ENCODE results near the gene GRIK2. TPM values are rescaled to one million over a fixed set of nuclear protein-coding genes. Genes with fewer than 3 reads are reported as not detected.

The GRIK2 gene
- total RNA-seq, 1 experiment from 2014 or later = 0.70 TPM

GRCh38 chr6:101722991-101723579, 329.6 kb downstream of the GRIK2 start:
- H3K9me3 Mint-ChIP-seq = no peaks in the 10 kb centered on the region
- Histone ChIP-seq H3K4ac (ENCODE audit: low read depth, low read length) (no peak overlapping the region), H4K8ac (replicated peaks; ENCODE audit: insufficient read length, low read depth, low read length) (no peak overlapping the region), H3T11ph (ENCODE audit: low read length) (no peak overlapping the region), H3K9ac (ENCODE audit: extremely low read depth, insufficient read length, low read length) (no peak overlapping the region), H3K4me2 (ENCODE audit: insufficient read depth, insufficient read length, low read length) (no peak overlapping the region), H3K23me2 (ENCODE audit: insufficient read length, low read depth, low read length, poor library complexity, severe bottlenecking) (no peaks in the 10 kb centered on the region), H3K18ac (ENCODE audit: insufficient read length, low read depth, low read length) (no peak overlapping the region), H2BK12ac (ENCODE audit: insufficient read length, low read depth, low read length) (no peak overlapping the region), H3K27ac (ENCODE audit: insufficient read length, low read depth, low read length) (no peak overlapping the region), H3K27me3 (ENCODE audit: insufficient read depth, low read length) (no peaks in the 10 kb centered on the region), H3K23ac (ENCODE audit: insufficient read length, low read depth, low read length) (no peak overlapping the region), H3K4me1 (ENCODE audit: insufficient read depth, low read length) (no peaks in the 10 kb centered on the region), H3K79me1 (ENCODE audit: insufficient read depth, low read depth, low read length, poor library complexity, severe bottlenecking) (no peaks in the 10 kb centered on the region), H4K91ac (ENCODE audit: insufficient read length, low read depth, low read length) (no peak overlapping the region), H2BK5ac (ENCODE audit: insufficient read length, low read length) (no peak overlapping the region), H2BK15ac (ENCODE audit: low read depth, low read length) (no peak overlapping the region), H3K79me2 (ENCODE audit: insufficient read depth, low read length) (no peaks in the 10 kb centered on the region), H3K9me3 (ENCODE audit: control insufficient read depth, low read depth, low read length) (no peaks in the 10 kb centered on the region), H4K20me1 (ENCODE audit: control insufficient read depth, insufficient read depth, insufficient read length) (no peaks in the 10 kb centered on the region), H3K56ac (ENCODE audit: insufficient read length, low read depth, low read length) (no peak overlapping the region), H2BK120ac (ENCODE audit: low read depth, low read length, poor library complexity, severe bottlenecking) (no peak overlapping the region), H3K14ac (ENCODE audit: insufficient read depth, low read length) (no peak overlapping the region), H4K5ac (ENCODE audit: insufficient read length, low read depth, low read length) (no peak overlapping the region), H2AFZ (ENCODE audit: low read length) (no peak overlapping the region), H2BK20ac (ENCODE audit: low read depth, low read length, poor library complexity, severe bottlenecking) (no peak overlapping the region), H2AK5ac (ENCODE audit: insufficient read length, low read length) (no peak overlapping the region)
- no peak overlapping the region for H3K27ac Mint-ChIP-seq
- TF ChIP-seq, protein P1, sequence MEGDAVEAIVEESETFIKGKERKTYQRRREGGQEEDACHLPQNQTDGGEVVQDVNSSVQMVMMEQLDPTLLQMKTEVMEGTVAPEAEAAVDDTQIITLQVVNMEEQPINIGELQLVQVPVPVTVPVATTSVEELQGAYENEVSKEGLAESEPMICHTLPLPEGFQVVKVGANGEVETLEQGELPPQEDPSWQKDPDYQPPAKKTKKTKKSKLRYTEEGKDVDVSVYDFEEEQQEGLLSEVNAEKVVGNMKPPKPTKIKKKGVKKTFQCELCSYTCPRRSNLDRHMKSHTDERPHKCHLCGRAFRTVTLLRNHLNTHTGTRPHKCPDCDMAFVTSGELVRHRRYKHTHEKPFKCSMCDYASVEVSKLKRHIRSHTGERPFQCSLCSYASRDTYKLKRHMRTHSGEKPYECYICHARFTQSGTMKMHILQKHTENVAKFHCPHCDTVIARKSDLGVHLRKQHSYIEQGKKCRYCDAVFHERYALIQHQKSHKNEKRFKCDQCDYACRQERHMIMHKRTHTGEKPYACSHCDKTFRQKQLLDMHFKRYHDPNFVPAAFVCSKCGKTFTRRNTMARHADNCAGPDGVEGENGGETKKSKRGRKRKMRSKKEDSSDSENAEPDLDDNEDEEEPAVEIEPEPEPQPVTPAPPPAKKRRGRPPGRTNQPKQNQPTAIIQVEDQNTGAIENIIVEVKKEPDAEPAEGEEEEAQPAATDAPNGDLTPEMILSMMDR (conservative IDR thresholded peaks at IDR 0.05) = no peak
- H3K4me3 Mint-ChIP-seq = no peak overlapping the region
- DNase-seq = no peak
- peaks cover 15 to 19% of the 10 kb centered on the region in 2 experiments for H3K4me1 Mint-ChIP-seq
- H3K27me3 Mint-ChIP-seq (ENCODE audit: low read depth) = no peaks in the 10 kb centered on the region
- no CpG with 5 or more reads among the region's 1 CpG for WGBS (ENCODE audit: extremely low coverage, insufficient read length, low lambda C conversion rate)
- H3K36me3 Mint-ChIP-seq (ENCODE audit: insufficient read depth in 1 of 3, low read depth in 3 of 3) = no peaks in the 10 kb centered on the region

Measured in H9 (cell line).